Middle frontal gyrus (tissue), 1 donor: Measurements from ENCODE around the gene DDI2.

ENCODE experiments used
- DNase-seq: peaks from one replicate; pipeline ENCODE4 v3.0.0-alpha.2; 2015; ENCODE audit warnings: low spot score; ENCODE audit errors: extremely low spot score

Gene DDI2

GRCh38 chr1:15605398-15606383 is 11.6 kb upstream of the DDI2 start:
- DNase-seq = no peak

- DNase-seq = no peak
Measured at GRCh38 chr1:15609631-15610030, 7.6 kb upstream of the DDI2 start.

- no peak for DNase-seq
Measured at GRCh38 chr1:15610167-15610566, 7.1 kb upstream of the DDI2 start.

GRCh38 chr1:15616373-15617172 is 685 bp upstream of the DDI2 start:
- no peak for DNase-seq

DNA sequence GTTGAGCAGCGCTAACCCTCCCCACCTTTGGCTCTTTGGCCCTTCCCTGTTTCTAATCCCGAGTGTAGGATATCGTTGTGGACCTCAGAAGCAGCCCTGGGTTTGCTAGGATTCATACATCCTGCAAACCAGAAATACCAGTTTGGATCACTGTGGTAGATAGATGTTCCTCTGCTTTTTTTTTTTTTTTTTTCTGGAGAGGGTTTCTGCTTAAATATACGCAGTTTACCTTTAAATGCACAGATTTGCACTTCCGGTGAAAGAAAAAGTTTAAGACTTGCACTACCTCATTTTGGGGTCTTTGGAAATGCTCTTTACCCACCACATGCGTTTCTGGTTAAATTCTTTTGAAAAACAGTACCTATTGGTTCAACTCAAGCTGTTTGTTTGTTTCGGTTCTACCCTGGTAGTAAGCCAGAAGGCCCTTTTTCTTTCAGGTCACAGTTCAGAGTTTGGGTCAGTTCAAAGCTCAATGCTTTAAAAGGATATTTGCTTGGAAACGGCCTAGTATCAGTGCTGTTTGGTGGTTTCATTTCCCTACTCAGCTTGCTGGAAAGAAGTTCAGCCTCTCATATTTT is 908 bp downstream of the DDI2 start:
- no peak for DNase-seq

GRCh38 chr1:15618655-15619525 is 1.6 kb downstream of the DDI2 start:
- no peak for DNase-seq

- no peak for DNase-seq
Measured at GRCh38 chr1:15620155-15620545, 2.9 kb downstream of the DDI2 start.

DNA sequence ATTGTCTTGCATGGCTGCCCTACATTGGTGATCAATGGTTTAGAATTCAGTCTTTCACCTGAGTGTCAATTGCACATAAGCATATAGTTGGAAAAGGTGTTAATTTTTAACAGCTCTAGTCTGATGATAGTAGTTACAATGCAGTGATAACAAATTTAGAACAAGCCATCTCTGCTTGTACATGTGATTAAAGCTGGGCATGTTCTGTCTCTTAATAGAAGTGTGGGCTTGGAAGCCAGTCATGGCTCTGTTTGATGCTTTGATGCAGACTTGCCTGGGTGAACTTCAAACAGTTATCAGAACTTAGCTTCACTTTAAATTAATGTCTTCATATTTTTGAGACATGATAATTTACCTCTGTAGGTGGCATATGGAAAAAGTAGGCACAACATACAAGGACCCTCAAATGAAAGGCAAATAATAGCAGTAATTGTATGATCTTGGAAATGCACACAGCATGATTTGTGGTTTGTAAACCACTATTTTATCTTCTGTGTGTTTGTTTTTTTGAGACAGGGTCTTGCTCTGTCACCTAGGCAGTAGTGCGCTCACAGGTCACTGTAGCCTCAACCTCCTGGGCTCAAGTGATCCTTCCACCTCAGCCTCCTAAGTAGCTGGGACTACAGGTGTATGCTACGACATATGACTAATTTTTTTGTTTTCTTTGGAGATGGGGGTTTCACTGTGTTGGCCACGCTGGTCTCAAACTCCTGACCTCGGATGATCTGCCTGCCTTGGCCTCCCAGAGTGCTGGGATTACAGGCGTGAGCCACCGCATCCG is 3.8 kb downstream of the DDI2 start:
- no peak for DNase-seq

DNA sequence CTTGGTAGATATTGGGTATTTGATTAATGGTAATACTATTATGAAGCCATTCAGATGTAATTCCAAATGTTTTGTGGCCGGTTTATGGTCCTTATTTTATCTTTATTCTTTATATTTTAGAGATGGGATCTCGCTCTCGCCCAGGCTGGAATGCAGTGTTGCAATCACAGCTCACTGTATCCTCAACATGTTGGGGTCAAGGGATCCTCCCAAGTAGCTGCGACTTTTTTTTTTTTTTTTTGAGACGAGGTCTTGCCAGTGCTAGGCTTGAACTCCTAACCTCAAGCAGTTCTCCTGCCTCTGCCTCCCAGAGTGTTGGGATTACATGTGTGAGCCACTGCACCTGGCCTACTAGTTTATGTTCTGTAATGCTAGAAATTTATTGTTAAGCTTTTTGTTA is 4.7 kb downstream of the DDI2 start:
- no peak for DNase-seq

GRCh38 chr1:15622712-15623373 is 5.6 kb downstream of the DDI2 start:
- DNase-seq = no peak

- no peak for DNase-seq
Measured at GRCh38 chr1:15623435-15623834, 6.2 kb downstream of the DDI2 start.

GRCh38 chr1:15624133-15624714 is 7.0 kb downstream of the DDI2 start:
- no peak for DNase-seq

GRCh38 chr1:15625056-15625917 is 8.0 kb downstream of the DDI2 start:
- DNase-seq = no peak

DNA sequence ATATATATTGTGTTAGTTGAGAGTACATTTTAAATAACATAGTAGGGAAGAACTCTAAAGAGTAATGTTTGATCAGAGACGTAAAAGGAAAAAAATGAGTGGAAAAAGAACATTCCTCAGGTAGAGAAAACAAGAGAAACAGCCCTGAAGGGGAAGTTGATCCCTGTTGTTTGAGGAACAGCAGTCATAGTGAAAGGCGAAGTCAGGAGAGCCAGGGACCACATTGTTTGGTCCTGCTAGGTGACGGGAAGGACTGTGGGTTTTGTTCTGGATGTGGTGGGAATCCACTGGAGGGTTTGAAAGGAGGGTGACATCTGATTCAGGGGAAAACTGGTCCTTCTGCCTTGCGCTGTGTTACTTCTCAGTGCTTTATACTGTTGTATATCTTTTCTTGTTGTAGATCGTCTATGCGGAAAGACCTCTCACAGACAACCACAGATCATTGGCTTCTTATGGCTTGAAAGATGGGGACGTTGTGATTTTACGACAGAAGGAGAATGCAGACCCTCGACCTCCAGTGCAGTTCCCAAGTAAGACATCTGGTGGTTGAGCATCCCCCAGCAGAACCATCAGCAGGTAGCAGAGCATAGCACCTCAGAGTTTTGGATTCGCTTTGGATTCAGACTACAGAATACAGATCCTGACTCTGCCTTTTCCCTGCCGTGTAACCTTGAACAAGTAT is 9.2 kb downstream of the DDI2 start:
- DNase-seq = no peak

- no peak for DNase-seq
Measured at GRCh38 chr1:15627343-15627988, 10.2 kb downstream of the DDI2 start.

DNA sequence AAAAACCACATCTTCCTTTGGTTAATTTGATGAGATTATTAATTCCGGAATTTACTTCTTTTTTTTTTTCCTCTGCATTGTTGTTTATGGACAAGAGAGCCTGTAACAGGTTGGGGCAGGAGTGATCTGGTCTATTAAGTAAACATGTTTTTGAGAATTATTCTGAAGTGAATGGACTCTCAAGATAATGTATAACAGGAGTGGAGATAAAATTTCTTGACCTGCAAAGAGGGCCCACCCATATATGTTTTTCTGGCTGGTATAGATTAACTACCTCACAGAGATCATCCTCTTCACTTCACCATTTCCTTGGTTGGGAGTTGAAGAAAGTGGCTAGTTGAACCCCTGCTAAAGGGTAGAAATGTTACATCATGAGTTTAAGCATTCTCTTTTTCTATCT is 10.7 kb downstream of the DDI2 start:
- DNase-seq = no peak

DNA sequence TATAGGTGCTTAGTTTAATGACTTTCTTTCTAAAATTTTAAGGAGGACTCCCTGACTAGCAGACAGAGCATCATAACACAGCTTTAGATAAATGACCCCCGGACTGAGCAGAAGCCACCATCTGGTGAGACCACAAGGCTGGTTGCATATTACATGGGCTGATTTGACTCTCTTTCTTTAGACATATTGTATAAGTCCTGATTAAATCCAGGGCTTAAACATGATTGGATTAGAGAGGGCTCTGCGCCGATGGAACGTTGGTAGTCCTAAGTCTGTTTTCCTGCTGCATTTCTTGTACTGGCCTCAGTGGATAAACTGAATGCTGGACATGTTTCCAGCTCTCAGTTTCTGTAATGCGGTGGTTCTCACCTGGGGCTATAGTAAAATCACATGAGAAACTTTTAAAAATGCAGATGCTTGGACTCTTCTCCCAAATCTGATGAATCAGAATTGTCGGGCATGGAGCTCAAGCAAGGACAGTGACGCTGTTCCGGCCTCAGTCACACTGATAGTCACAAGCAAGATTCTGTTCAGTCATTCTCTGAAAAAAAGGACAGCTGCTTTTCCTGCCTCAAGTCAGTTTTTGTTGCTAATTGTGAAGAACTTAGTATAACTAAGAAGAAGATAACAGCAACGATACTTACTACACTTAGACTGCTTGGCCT is 16.6 kb downstream of the DDI2 start:
- no peak for DNase-seq
